ENCODE measurements around the gene STXBP5L.

- no peak for TF ChIP-seq CTCF (IDR thresholded peaks at IDR 0.05)
- no peak for TF ChIP-seq EZH2phosphoT487 (IDR thresholded peaks at IDR 0.05)
- no peak for TF ChIP-seq EZH2 (IDR thresholded peaks at IDR 0.05)
Measured at GRCh38 chr3:120956143-120956542, 48.1 kb downstream of the STXBP5L start.

Measured in neural progenitor cell (in vitro differentiated cells).